GM12872 (cell line): Measurements from ENCODE around the gene CCN5.
A peak's percentile ranks its signal among the peaks of the same experiment; 100 is the strongest.

Source experiments
- CTCF ChIP-seq: IDR thresholded peaks from 3 replicates; pipeline ENCODE4 v1.5.1; 2011; ENCODE audit warnings: low read depth, mild to moderate bottlenecking, low read length, moderate library complexity; ENCODE audit not compliant: insufficient read depth

Gene CCN5, protein sequence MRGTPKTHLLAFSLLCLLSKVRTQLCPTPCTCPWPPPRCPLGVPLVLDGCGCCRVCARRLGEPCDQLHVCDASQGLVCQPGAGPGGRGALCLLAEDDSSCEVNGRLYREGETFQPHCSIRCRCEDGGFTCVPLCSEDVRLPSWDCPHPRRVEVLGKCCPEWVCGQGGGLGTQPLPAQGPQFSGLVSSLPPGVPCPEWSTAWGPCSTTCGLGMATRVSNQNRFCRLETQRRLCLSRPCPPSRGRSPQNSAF

GRCh38 chr20:44714701-44715498 lies at the start of gene CCN5:
Gene CCN5, plus strand, starts transcription at chr20:44715369. Its CDS starts 22 bp downstream, at chr20:44715391.
- TF ChIP-seq CTCF: no peak

GRCh38 chr20:44666066-44666465 lies 49.1 kb upstream of the CCN5 start:
- TF ChIP-seq CTCF: no peak

- TF ChIP-seq CTCF: no peak
Measured at GRCh38 chr20:44678242-44678641, 36.9 kb upstream of the CCN5 start.

GRCh38 chr20:44678990-44679611 lies 36.1 kb upstream of the CCN5 start:
- TF ChIP-seq CTCF: no peak

DNA sequence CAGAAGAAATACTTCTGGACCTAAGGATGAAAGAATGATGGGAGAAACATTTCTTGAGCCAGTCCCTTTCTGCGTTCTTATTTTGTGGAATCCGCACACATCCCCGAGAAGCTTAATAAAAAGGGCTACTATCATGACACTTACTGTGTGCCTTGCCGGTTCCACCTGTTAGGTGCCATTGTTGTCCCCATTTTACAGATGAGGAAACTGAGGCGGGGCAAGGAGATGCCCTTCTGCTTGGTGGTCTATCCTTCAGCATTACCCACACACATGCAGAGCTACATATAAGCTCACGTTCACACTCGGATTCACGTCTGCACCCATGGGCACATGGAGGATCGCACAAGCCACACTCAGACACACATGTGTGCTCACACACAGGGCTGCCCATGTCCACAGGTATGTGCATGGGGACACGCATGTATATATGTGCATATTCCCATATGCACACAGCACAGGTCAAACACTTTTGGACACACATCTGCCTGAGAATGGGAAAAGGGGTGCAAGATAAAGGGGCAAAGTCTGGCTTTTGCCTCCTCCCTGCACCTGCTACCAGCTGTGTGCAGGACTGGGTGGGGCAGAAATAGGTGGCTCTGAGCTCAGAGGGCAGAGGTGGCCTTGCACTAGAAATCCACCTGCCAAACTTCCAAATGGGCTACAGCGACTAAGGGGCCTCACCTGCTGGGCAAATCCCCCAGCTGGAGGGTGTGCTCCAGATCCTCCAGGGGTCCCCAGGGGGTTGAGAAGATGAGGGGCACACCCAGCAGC lies 33.2 kb upstream of the CCN5 start:
- no peak for TF ChIP-seq CTCF

DNA sequence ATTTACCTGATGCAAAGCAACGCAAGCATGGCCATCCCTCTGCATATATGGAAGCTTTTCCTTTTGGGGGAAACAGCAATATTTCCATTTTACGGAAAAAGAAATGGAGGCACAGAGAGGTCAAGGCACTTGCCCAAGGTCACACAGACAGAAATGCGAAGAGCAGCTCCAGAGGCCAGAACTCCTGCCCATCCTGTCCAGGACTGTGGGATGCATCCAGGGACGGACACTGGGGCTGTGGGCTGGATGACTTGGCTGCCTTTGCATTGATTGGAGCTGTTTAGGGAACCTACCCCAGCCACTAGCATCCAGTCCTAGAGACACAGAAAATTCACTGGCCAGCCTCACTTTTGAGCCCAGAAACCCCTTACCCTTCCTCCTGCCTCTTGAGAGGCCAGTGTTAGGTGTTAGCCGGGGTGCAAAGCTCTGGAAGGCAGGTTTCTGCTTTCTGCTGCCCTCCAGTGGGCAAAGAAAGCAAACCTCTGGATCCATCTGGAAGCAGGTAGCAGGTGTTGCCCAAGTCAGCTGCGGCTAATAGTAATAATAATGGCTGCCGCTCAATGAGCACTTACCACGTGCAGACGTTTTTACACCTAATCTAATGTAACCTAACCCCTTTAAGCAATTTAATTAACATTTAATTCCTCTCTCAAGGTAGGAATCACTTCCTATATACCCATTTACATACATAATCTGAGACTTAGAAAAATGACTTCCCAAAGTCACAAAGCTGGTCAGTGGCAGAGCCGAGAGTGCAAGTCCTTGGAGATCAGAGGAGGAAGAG lies 31.7 kb upstream of the CCN5 start:
- TF ChIP-seq CTCF: peak; percentile 64
